Measurements from ENCODE around the gene YES1. TPM values are rescaled to one million over a fixed set of nuclear protein-coding genes. Genes with fewer than 3 reads are reported as not detected.

Gene YES1
- total and polyA plus RNA-seq, 2 donors (not counting 3 experiments of a cell fraction or from before 2014, with no cell fraction given) = 16.5 to 92.3 TPM

- H3K27me3 ChIP-seq (ENCODE audit: control insufficient read depth in 2 of 2, insufficient read depth in 2 of 2, low read length in 2 of 2) = no peaks in the 10 kb centered on the region
- no peaks in the 10 kb centered on the region for H4K20me1 ChIP-seq (replicated peaks; ENCODE audit: control insufficient read depth, extremely low read depth, insufficient read depth, low read length)
- H3K4me2 ChIP-seq (ENCODE audit: insufficient read depth, low read length) = no peak overlapping the region
- intact Hi-C loops (cut with micrococcal nuclease) (no loop called here), dilution Hi-C loops (cut with MboI; ENCODE audit: extremely low pct_ligation_motif_present, low sequenced_read_pairs) (no loop called here)
- H3K36me3 ChIP-seq (ENCODE audit: control insufficient read depth in 2 of 2, extremely low read depth in 1 of 2, insufficient read depth in 2 of 2, low read length in 2 of 2) = peaks cover 3 to 4% of the 10 kb centered on the region in 2 experiments
- H3K9me1 ChIP-seq (replicated peaks; ENCODE audit: control insufficient read depth, extremely low read depth, insufficient read depth, low read length) = no peaks in the 10 kb centered on the region
- H3K79me2 ChIP-seq (ENCODE audit: control insufficient read depth, insufficient read depth, low read length) = no peaks in the 10 kb centered on the region
- DNase-seq (ENCODE audit: low read depth, low spot score) (no peak), FAIRE-seq (no peak)
- H3K9ac ChIP-seq (replicated peaks; ENCODE audit: extremely low read depth, insufficient read depth, low read length) = no peak overlapping the region
- H3K4me1 ChIP-seq (ENCODE audit: control insufficient read depth, extremely low read depth, insufficient read depth, low read length) = no peaks in the 10 kb centered on the region
- no peak overlapping the region for H3K27ac ChIP-seq (ENCODE audit: insufficient read depth, low read depth, low read length)
- CTCF ChIA-PET = no interaction called here
- POLR2A ChIA-PET = no interaction called here
- no peak for TF ChIP-seq EZH2 (IDR thresholded peaks at IDR 0.05; ENCODE audit: borderline replicate concordance, low read depth, low read length, severe bottlenecking)
- TF ChIP-seq GATA2 (IDR thresholded peaks at IDR 0.05; ENCODE audit: insufficient read depth, insufficient read length, low read depth, low read length) = no peak
- TF ChIP-seq MAX (IDR thresholded peaks at IDR 0.05; ENCODE audit: insufficient read depth, insufficient read length) = no peak
- TF ChIP-seq MYC (IDR thresholded peaks at IDR 0.05; ENCODE audit: low read depth, low read length) = no peak
- TF ChIP-seq FOS (IDR thresholded peaks at IDR 0.05; ENCODE audit: borderline replicate concordance, insufficient read depth, low read length) = no peak
- no peak for TF ChIP-seq POLR2A (IDR thresholded peaks at IDR 0.05; ENCODE audit: low read depth, low read length)
- TF ChIP-seq CTCF (IDR thresholded peaks at IDR 0.05; ENCODE audit: extremely low read depth in 1 of 2, insufficient read depth in 1 of 2, low read depth in 1 of 2, low read length in 2 of 2) = no peak
- TF ChIP-seq JUN (IDR thresholded peaks at IDR 0.05; ENCODE audit: borderline replicate concordance, insufficient read depth, insufficient read length, low read depth) = no peak
- no peak for TF ChIP-seq POLR2AphosphoS5 (IDR thresholded peaks at IDR 0.05; ENCODE audit: insufficient read depth, low read depth, low read length)
- H3K4me3 ChIP-seq (replicated peaks in 1 of 3; ENCODE audit: insufficient read depth in 1 of 3, low read depth in 1 of 3, low read length in 3 of 3) = no peak overlapping the region
- H3K9me3 ChIP-seq (replicated peaks; ENCODE audit: control insufficient read depth, insufficient read depth, low read length) = no peaks in the 10 kb centered on the region
- BruUV-seq (replicated peaks) = no TSS peak
- H2AFZ ChIP-seq (ENCODE audit: low read depth, low read length) = no peak overlapping the region
Observed at GRCh38 chr18:681985-682384, 130.1 kb downstream of the YES1 start.

All from endothelial cell of umbilical vein (primary cell).